HUES64 (cell line): Measurements from ENCODE around the gene ATP13A3.

Experiments used
- H3K27ac ChIP-seq: 2 replicates; pipeline ENCODE4 v1.7.0; 2013; ENCODE audit warnings: low read depth, low read length, inconsistent platforms
- H3K27me3 ChIP-seq: 2 replicates; pipeline ENCODE4 v1.6.1; 2013; ENCODE audit warnings: mild to moderate bottlenecking, low read length; ENCODE audit not compliant: insufficient read depth
- H3K36me3 ChIP-seq: 2 replicates; pipeline ENCODE4 v1.6.1; 2013; ENCODE audit warnings: mild to moderate bottlenecking, low read length; ENCODE audit not compliant: insufficient read depth
- H3K4me1 ChIP-seq: 2 replicates; pipeline ENCODE4 v1.6.1; 2013; ENCODE audit warnings: mild to moderate bottlenecking, low read length, moderate library complexity; ENCODE audit not compliant: insufficient read depth
- H3K4me3 ChIP-seq: 2 replicates; pipeline ENCODE4 v1.5.1; 2013; ENCODE audit warnings: mild to moderate bottlenecking, low read length, moderate library complexity
- H3K9ac ChIP-seq: 2 replicates; pipeline ENCODE4 v1.6.1; 2013; ENCODE audit warnings: mild to moderate bottlenecking, low read depth, low read length
- H3K9me3 ChIP-seq: 2 replicates; pipeline ENCODE4 v1.6.1; 2013; ENCODE audit warnings: low read depth, low read length; ENCODE audit not compliant: insufficient read depth
- WGBS: fragments of 150-250, 120-280 bp; methylation state at CpG from one replicate; pipeline ENCODE4 v1.1.7; 2013; ENCODE audit warnings: missing lambda C conversion rate; 5-methylcytosine and 5-hydroxymethylcytosine counted together

Gene ATP13A3

GRCh38 chr3:194389269-194389668 lies 97.5 kb downstream of the ATP13A3 start:
- H3K9me3 ChIP-seq, result peaks cover 6% of the 10 kb centered on the region; the same call in 1 of the 2 replicates
- WGBS, result 93% methylated on average over 8 of the region's 8 CpGs

GRCh38 chr3:194387926-194388418 lies 98.8 kb downstream of the ATP13A3 start:
- 95% methylated on average over 6 of the region's 8 CpGs for WGBS
- Histone ChIP-seq H3K4me1 (no peaks in the 10 kb centered on the region; the same call in 1 of the 2 replicates), H3K27me3 (no peaks in the 10 kb centered on the region), H3K9ac (no peak overlapping the region), H3K9me3 (peaks cover 6% of the 10 kb centered on the region; the same call in 1 of the 2 replicates), H3K36me3 (no peaks in the 10 kb centered on the region), H3K27ac (no peak overlapping the region), H3K4me3 (no peak overlapping the region)

More at GRCh38 chr3:194389269-194389668, 97.5 kb downstream of the ATP13A3 start:
- H3K27ac ChIP-seq, result no peak overlapping the region
- H3K4me1 ChIP-seq, result no peaks in the 10 kb centered on the region; the same call in 1 of the 2 replicates
- H3K9ac ChIP-seq, result no peak overlapping the region
- no peaks in the 10 kb centered on the region for H3K27me3 ChIP-seq
- H3K36me3 ChIP-seq, result no peaks in the 10 kb centered on the region
- no peak overlapping the region for H3K4me3 ChIP-seq

- Histone ChIP-seq H3K9me3 (peaks cover 6% of the 10 kb centered on the region; the same call in 1 of the 2 replicates), H3K4me3 (no peak overlapping the region), H3K27me3 (no peaks in the 10 kb centered on the region), H3K36me3 (no peaks in the 10 kb centered on the region), H3K9ac (no peak overlapping the region), H3K27ac (no peak overlapping the region), H3K4me1 (peaks cover 5% of the 10 kb centered on the region; the same call in 1 of the 2 replicates)
- 96% methylated on average over 6 of the region's 6 CpGs for whole genome bisulfite sequencing
Measured at GRCh38 chr3:194387276-194387675, 99.5 kb downstream of the ATP13A3 start.

GRCh38 chr3:194386648-194387047 lies 100.2 kb downstream of the ATP13A3 start:
- Histone ChIP-seq H3K4me1 (peaks cover 6% of the 10 kb centered on the region; the same call in 1 of the 2 replicates), H3K36me3 (no peaks in the 10 kb centered on the region), H3K9ac (no peak overlapping the region), H3K27me3 (no peaks in the 10 kb centered on the region), H3K4me3 (no peak overlapping the region), H3K27ac (no peak overlapping the region), H3K9me3 (peaks cover 6% of the 10 kb centered on the region; the same call in 1 of the 2 replicates)
- 79% methylated on average over 7 of the region's 7 CpGs for WGBS

- Histone ChIP-seq H3K27ac (no peak overlapping the region), H3K4me3 (no peak overlapping the region), H3K9ac (no peak overlapping the region), H3K9me3 (peaks cover 6% of the 10 kb centered on the region; the same call in 1 of the 2 replicates), H3K36me3 (no peaks in the 10 kb centered on the region), H3K4me1 (peaks cover 6% of the 10 kb centered on the region; the same call in 1 of the 2 replicates), H3K27me3 (no peaks in the 10 kb centered on the region)
- WGBS, result 81% methylated on average over 15 of the region's 15 CpGs
Measured at GRCh38 chr3:194386066-194386465, 100.7 kb downstream of the ATP13A3 start.

- no peak overlapping the region for H3K4me3 ChIP-seq
- no peaks in the 10 kb centered on the region for H3K9me3 ChIP-seq
- peaks cover 6% of the 10 kb centered on the region; the same call in 1 of the 2 replicates for H3K4me1 ChIP-seq
- 95% methylated on average over 12 of the region's 12 CpGs for WGBS
- no peaks in the 10 kb centered on the region for H3K27me3 ChIP-seq
- H3K27ac ChIP-seq, result no peak overlapping the region
- H3K9ac ChIP-seq, result no peak overlapping the region
- H3K36me3 ChIP-seq, result no peaks in the 10 kb centered on the region
Measured at GRCh38 chr3:194384569-194385001, 102.2 kb downstream of the ATP13A3 start.

- Histone ChIP-seq H3K4me1 (peaks cover 6% of the 10 kb centered on the region; the same call in 1 of the 2 replicates), H3K4me3 (no peak overlapping the region), H3K9ac (no peak overlapping the region), H3K27me3 (no peaks in the 10 kb centered on the region), H3K9me3 (no peaks in the 10 kb centered on the region), H3K36me3 (no peaks in the 10 kb centered on the region), H3K27ac (no peak overlapping the region)
- WGBS, result 85% methylated on average over 6 of the region's 6 CpGs
Measured at GRCh38 chr3:194384156-194384555, 102.6 kb downstream of the ATP13A3 start.

GRCh38 chr3:194383276-194383940 lies 103.4 kb downstream of the ATP13A3 start:
- no peak overlapping the region for H3K27ac ChIP-seq
- WGBS, result 83% methylated on average over 14 of the region's 14 CpGs
- no peaks in the 10 kb centered on the region for H3K9me3 ChIP-seq
- no peak overlapping the region for H3K4me3 ChIP-seq
- H3K27me3 ChIP-seq, result no peaks in the 10 kb centered on the region
- no peak overlapping the region for H3K9ac ChIP-seq
- no peaks in the 10 kb centered on the region for H3K36me3 ChIP-seq
- H3K4me1 ChIP-seq, result peaks cover 6% of the 10 kb centered on the region; the same call in 1 of the 2 replicates

- Histone ChIP-seq H3K9me3 (no peaks in the 10 kb centered on the region), H3K9ac (no peak overlapping the region), H3K27me3 (no peaks in the 10 kb centered on the region)
Measured at GRCh38 chr3:194382892-194383223, 103.9 kb downstream of the ATP13A3 start.

GRCh38 chr3:194382196-194382891 lies 104.5 kb downstream of the ATP13A3 start:
- H3K4me1 ChIP-seq, result peaks cover 6% of the 10 kb centered on the region; the same call in 1 of the 2 replicates
- no peaks in the 10 kb centered on the region for H3K9me3 ChIP-seq
- no peak overlapping the region for H3K9ac ChIP-seq
- no peaks in the 10 kb centered on the region for H3K36me3 ChIP-seq
- no peak overlapping the region; the same call in 1 of the 2 replicates for H3K27ac ChIP-seq
- H3K4me3 ChIP-seq, result no peak overlapping the region
- WGBS, result 86% methylated on average over 20 of the region's 20 CpGs
- H3K27me3 ChIP-seq, result no peaks in the 10 kb centered on the region

More at GRCh38 chr3:194382892-194383223, 103.9 kb downstream of the ATP13A3 start:
- H3K27ac ChIP-seq, result no peak overlapping the region
- WGBS, result 88% methylated on average over 9 of the region's 9 CpGs
- H3K4me1 ChIP-seq, result peaks cover 6% of the 10 kb centered on the region; the same call in 1 of the 2 replicates
- no peaks in the 10 kb centered on the region for H3K36me3 ChIP-seq
- no peak overlapping the region for H3K4me3 ChIP-seq

GRCh38 chr3:194381460-194381875 lies 105.3 kb downstream of the ATP13A3 start:
- Histone ChIP-seq H3K4me3 (no peak overlapping the region), H3K27me3 (no peaks in the 10 kb centered on the region), H3K9me3 (no peaks in the 10 kb centered on the region), H3K9ac (no peak overlapping the region), H3K36me3 (no peaks in the 10 kb centered on the region), H3K27ac (no peak overlapping the region), H3K4me1 (0 out of 2 replicates have a peak, but pooled peaks cover 6% of the 10 kb centered on the region)
- WGBS, result 73% methylated on average over 17 of the region's 17 CpGs
